Measurements from ENCODE around the gene TTBK1.

GRCh38 chr6:43301081-43301870 is 58.0 kb downstream of the TTBK1 start:
- TF ChIP-seq CTCF (IDR thresholded peaks at IDR 0.05 in 8 of 11, conservative IDR thresholded peaks at IDR 0.05 in 3 of 11) (no peak), POLR2AphosphoS5 (IDR thresholded peaks at IDR 0.05) (no peak)
